T-helper 2 cell treated with Interferon-gamma antibody and Interleukin-4, amounts not matched to agents 100 ng/mL and 5 ng/mL, for 36 hours (primary cell): ENCODE measurements around the gene BACE2. TPM values are rescaled to one million over a fixed set of nuclear protein-coding genes. Genes with fewer than 3 reads are reported as not detected.

ENCODE experiments used
- intact Hi-C: fragments of 100-400 bp; cut with micrococcal nuclease; formaldehyde crosslinking; loops from one replicate; pipeline ENCODE4 v1.15.1; 2023
- total RNA-seq: library from RNA; stranded (reverse); gene quantifications from 2 replicates; pipeline ENCODE4 v1.2.3, GENCODE V29; 2022

Gene BACE2
- total RNA-seq, 1 donor from 2014 or later: 5.5 TPM

- intact Hi-C loops: no loop called here
These were observed 43.3 kb downstream of the BACE2 start for GRCh38 chr21:41211060-41211805.

GRCh38 chr21:41213021-41213420 is 45.1 kb downstream of the BACE2 start:
- intact Hi-C loops: no loop called here

GRCh38 chr21:41215856-41216408 is 48.0 kb downstream of the BACE2 start:
- intact Hi-C loops: no loop called here

- intact Hi-C loops: no loop called here
These were observed 48.5 kb downstream of the BACE2 start for GRCh38 chr21:41216486-41216885.

GRCh38 chr21:41217671-41218385 is 49.9 kb downstream of the BACE2 start:
- intact Hi-C loops: no loop called here

- intact Hi-C loops: no loop called here
These were observed 51.7 kb downstream of the BACE2 start for GRCh38 chr21:41219498-41220207.

- intact Hi-C loops: no loop called here
These were observed 52.3 kb downstream of the BACE2 start for GRCh38 chr21:41220208-41220733.

- intact Hi-C loops: no loop called here
These were observed 54.5 kb downstream of the BACE2 start for GRCh38 chr21:41222247-41223068.

- intact Hi-C loops: no loop called here
These were observed 58.9 kb downstream of the BACE2 start for GRCh38 chr21:41226853-41227252.

GRCh38 chr21:41227357-41228005 is 59.5 kb downstream of the BACE2 start:
- intact Hi-C loops: no loop called here

- intact Hi-C loops: no loop called here
These were observed 60.0 kb downstream of the BACE2 start for GRCh38 chr21:41228006-41228370.

GRCh38 chr21:41228492-41228891 is 60.5 kb downstream of the BACE2 start:
- intact Hi-C loops: no loop called here

GRCh38 chr21:41228958-41229357 is 61.0 kb downstream of the BACE2 start:
- intact Hi-C loops: no loop called here

- intact Hi-C loops: no loop called here
These were observed 61.7 kb downstream of the BACE2 start for GRCh38 chr21:41229509-41230248.

- intact Hi-C loops: no loop called here
These were observed 62.5 kb downstream of the BACE2 start for GRCh38 chr21:41230497-41230896.

- intact Hi-C loops: no loop called here
These were observed 63.1 kb downstream of the BACE2 start for GRCh38 chr21:41231060-41231459.

GRCh38 chr21:41232013-41232412 is 64.1 kb downstream of the BACE2 start:
- intact Hi-C loops: no loop called here

- intact Hi-C loops: no loop called here
These were observed 66.0 kb downstream of the BACE2 start for GRCh38 chr21:41233916-41234315.

GRCh38 chr21:41234569-41234968 is 66.6 kb downstream of the BACE2 start:
- intact Hi-C loops: no loop called here

- intact Hi-C loops: no loop called here
These were observed 67.2 kb downstream of the BACE2 start for GRCh38 chr21:41235201-41235600.
